Neuronal stem cell (in vitro differentiated cells): ENCODE data around the gene NXPH2.

Experiments
- DNase-seq: peaks from one replicate; pipeline ENCODE4 v3.0.0-alpha.2; 2013; ENCODE audit warnings: low spot score
- H2AFZ ChIP-seq: one replicate; pipeline ENCODE4 v1.6.1; 2013; ENCODE audit warnings: mild to moderate bottlenecking, low read length, inconsistent platforms
- H2AK5ac ChIP-seq: 2 replicates; pipeline ENCODE4 v1.6.1; 2013; ENCODE audit warnings: low read depth, mild to moderate bottlenecking, inconsistent platforms, low read length, moderate library complexity, mixed read lengths
- H2BK120ac ChIP-seq: 2 replicates; pipeline ENCODE4 v1.6.1; 2013; ENCODE audit warnings: low read depth, mild to moderate bottlenecking, inconsistent platforms, low read length, moderate library complexity, mixed read lengths
- H2BK12ac ChIP-seq: one replicate; pipeline ENCODE4 v1.6.1; 2013; ENCODE audit warnings: low read length, inconsistent platforms
- H2BK15ac ChIP-seq: 2 replicates; pipeline ENCODE4 v1.6.1; 2013; ENCODE audit warnings: mild to moderate bottlenecking, low read length, inconsistent platforms, mixed read lengths
- H2BK5ac ChIP-seq: one replicate; pipeline ENCODE4 v1.6.1; 2013; ENCODE audit warnings: inconsistent platforms, mild to moderate bottlenecking, low read length, moderate library complexity
- H3K14ac ChIP-seq: one replicate; pipeline ENCODE4 v1.6.1; 2013; ENCODE audit warnings: low read length, inconsistent platforms
- H3K18ac ChIP-seq: 2 replicates; pipeline ENCODE4 v1.6.1; 2013; ENCODE audit warnings: low read length, inconsistent platforms
- H3K23ac ChIP-seq: 2 replicates; pipeline ENCODE4 v1.6.1; 2013; ENCODE audit warnings: low read depth, mild to moderate bottlenecking, mixed read lengths, low read length, inconsistent platforms; ENCODE audit not compliant: poor library complexity
- H3K27ac ChIP-seq: replicated peaks from 3 replicates; pipeline ENCODE4 v1.5.1; 2013; ENCODE audit warnings: low read length, inconsistent platforms
- H3K27me3 ChIP-seq, 3 experiments: 2 replicates each; pipeline ENCODE4 v1.6.1; 2013; ENCODE audit warnings: low read length in 3 of 3, mild to moderate bottlenecking in 2 of 3, inconsistent platforms in 1 of 3, low read depth in 1 of 3, mixed read lengths in 1 of 3, moderate library complexity in 1 of 3; ENCODE audit not compliant: control insufficient read depth in 3 of 3, insufficient read depth in 3 of 3
- H3K36me3 ChIP-seq, 2 donors: replicated peaks in 1 of 2; 2 replicates each; pipeline ENCODE4 v1.6.1; 2013; ENCODE audit warnings: low read length in 2 of 2; ENCODE audit not compliant: control insufficient read depth in 2 of 2, insufficient read depth in 2 of 2
- H3K4ac ChIP-seq: 2 replicates; pipeline ENCODE4 v1.6.1; 2013; ENCODE audit warnings: inconsistent platforms, mild to moderate bottlenecking, low read length, moderate library complexity
- H3K4me1 ChIP-seq, 2 donors: 1 replicate in 1 of 2; 2 replicates in 1 of 2; pipeline ENCODE4 v1.6.1; 2013; ENCODE audit warnings: low read length in 2 of 2, low read depth in 1 of 2; ENCODE audit not compliant: control insufficient read depth in 2 of 2, insufficient read depth in 1 of 2
- H3K4me2 ChIP-seq: one replicate; pipeline ENCODE4 v1.6.1; 2013; ENCODE audit warnings: mild to moderate bottlenecking, low read length, inconsistent platforms; ENCODE audit not compliant: insufficient read depth, poor library complexity, severe bottlenecking
- H3K4me3 ChIP-seq, 2 donors: 2 replicates each; pipeline ENCODE4 v1.5.1; 2013; ENCODE audit warnings: low read length in 2 of 2, mild to moderate bottlenecking in 2 of 2, inconsistent platforms in 1 of 2, moderate library complexity in 1 of 2
- H3K79me1 ChIP-seq: one replicate; pipeline ENCODE4 v1.6.1; 2013; ENCODE audit warnings: low read depth, mild to moderate bottlenecking, inconsistent platforms, low read length, moderate library complexity
- H3K9ac ChIP-seq: one replicate; pipeline ENCODE4 v1.6.1; 2013; ENCODE audit warnings: mild to moderate bottlenecking, low read depth, low read length, inconsistent platforms; ENCODE audit not compliant: poor library complexity
- H3K9me3 ChIP-seq, 2 donors: replicated peaks in 1 of 2; 2 replicates each; pipeline versions ENCODE3 to v1.6.1; 2013; ENCODE audit warnings: low read length in 2 of 2, mild to moderate bottlenecking in 2 of 2, inconsistent platforms in 1 of 2, low read depth in 1 of 2, mixed read lengths in 1 of 2, moderate library complexity in 1 of 2; ENCODE audit not compliant: control insufficient read depth in 2 of 2, insufficient read depth in 1 of 2
- H4K8ac ChIP-seq: one replicate; pipeline ENCODE4 v1.6.1; 2013; ENCODE audit warnings: low read depth, mild to moderate bottlenecking, inconsistent platforms, low read length, moderate library complexity
- H4K91ac ChIP-seq: one replicate; pipeline ENCODE4 v1.6.1; 2013; ENCODE audit warnings: low read length, low read depth, mild to moderate bottlenecking, inconsistent platforms; ENCODE audit not compliant: poor library complexity
- WGBS, 2 donors: extraction: QIAGEN DNeasy Blood & Tissue Kit; methylation state at CpG; one replicate each; pipeline ENCODE4 v1.1.7; 2013; ENCODE audit warnings: missing lambda C conversion rate in 2 of 2, mixed read lengths in 1 of 2; ENCODE audit not compliant: insufficient read length in 2 of 2, insufficient replicate concordance in 1 of 2; ENCODE audit errors: extremely low coverage in 2 of 2; 5-methylcytosine and 5-hydroxymethylcytosine counted together

NXPH2 gene

GRCh38 chr2:138720035-138720838, 60.0 kb downstream of the NXPH2 start:
- H3K9me3 ChIP-seq, result no peaks in the 10 kb centered on the region
- no peak overlapping the region for H2AK5ac ChIP-seq
- no peaks in the 10 kb centered on the region for H3K27me3 ChIP-seq
- H3K4ac ChIP-seq, result no peak overlapping the region
- H4K91ac ChIP-seq, result no peak overlapping the region
- no peak overlapping the region for H3K14ac ChIP-seq
- peaks cover 8 to 9% of the 10 kb centered on the region in 2 donors for H3K4me1 ChIP-seq
- H2BK15ac ChIP-seq, result no peak overlapping the region
- no peak overlapping the region for H3K18ac ChIP-seq
- no peak overlapping the region for H3K9ac ChIP-seq
- H3K4me3 ChIP-seq, result no peak overlapping the region
- no peak overlapping the region for H2BK120ac ChIP-seq
- H3K23ac ChIP-seq, result no peak overlapping the region
- H3K27ac ChIP-seq, result no peak overlapping the region
- H2BK5ac ChIP-seq, result no peak overlapping the region
- no peak overlapping the region for H2BK12ac ChIP-seq
- no peak for DNase-seq
- no CpG with 5 or more reads among the region's 11 CpGs for WGBS, 2 donors
- no peak overlapping the region for H2AFZ ChIP-seq
- no peak overlapping the region for H3K4me2 ChIP-seq
- no peaks in the 10 kb centered on the region for H3K36me3 ChIP-seq
- H3K79me1 ChIP-seq, result no peaks in the 10 kb centered on the region
- H4K8ac ChIP-seq, result no peak overlapping the region

- H2BK15ac ChIP-seq, result no peak overlapping the region
- H3K36me3 ChIP-seq, result no peaks in the 10 kb centered on the region
- no peak overlapping the region for H3K4me3 ChIP-seq
- H4K8ac ChIP-seq, result no peak overlapping the region
- no peak overlapping the region for H2BK120ac ChIP-seq
- no peak overlapping the region for H3K27ac ChIP-seq
- peaks cover 0 to 2% of the 10 kb centered on the region in 2 donors for H3K4me1 ChIP-seq
- no peak overlapping the region for H2AK5ac ChIP-seq
- H3K4ac ChIP-seq, result no peak overlapping the region
- H3K27me3 ChIP-seq, result no peaks in the 10 kb centered on the region
- no peak for DNase-seq
- no peaks in the 10 kb centered on the region for H3K79me1 ChIP-seq
- no peak overlapping the region for H3K9ac ChIP-seq
- H4K91ac ChIP-seq, result no peak overlapping the region
- no peak overlapping the region for H3K4me2 ChIP-seq
- H3K14ac ChIP-seq, result no peak overlapping the region
- H2BK12ac ChIP-seq, result no peak overlapping the region
- no peak overlapping the region for H3K23ac ChIP-seq
- H3K9me3 ChIP-seq, result no peaks in the 10 kb centered on the region
- H3K18ac ChIP-seq, result no peak overlapping the region
- H2BK5ac ChIP-seq, result no peak overlapping the region
- no peak overlapping the region for H2AFZ ChIP-seq
These were observed 61.8 kb downstream of the NXPH2 start for GRCh38 chr2:138718405-138718804.

- Histone ChIP-seq H3K9me3 (no peaks in the 10 kb centered on the region), H3K4ac (no peak overlapping the region), H3K27ac (no peak overlapping the region), H2AFZ (no peak overlapping the region), H3K9ac (no peak overlapping the region), H2BK120ac (no peak overlapping the region), H2BK15ac (no peak overlapping the region), H3K4me3 (no peak overlapping the region), H4K91ac (no peak overlapping the region), H3K14ac (no peak overlapping the region), H3K27me3 (no peaks in the 10 kb centered on the region), H2BK5ac (no peak overlapping the region), H3K23ac (no peak overlapping the region), H3K36me3 (no peaks in the 10 kb centered on the region), H2BK12ac (no peak overlapping the region), H3K4me2 (no peak overlapping the region), H3K18ac (no peak overlapping the region), H3K4me1 (peaks cover 0 to 5% of the 10 kb centered on the region in 2 donors), H3K79me1 (no peaks in the 10 kb centered on the region), H4K8ac (no peak overlapping the region), H2AK5ac (no peak overlapping the region)
- no peak for DNase-seq
- no CpG with 5 or more reads among the region's 5 CpGs for WGBS, 2 donors
These were observed 64.0 kb downstream of the NXPH2 start for GRCh38 chr2:138716183-138716582.

- no peak overlapping the region for H3K4ac ChIP-seq
- no peak overlapping the region for H3K27ac ChIP-seq
- H3K36me3 ChIP-seq, result no peaks in the 10 kb centered on the region
- no peaks in the 10 kb centered on the region for H3K79me1 ChIP-seq
- H3K27me3 ChIP-seq, result no peaks in the 10 kb centered on the region
- no peak overlapping the region for H2BK15ac ChIP-seq
- no peak overlapping the region for H3K14ac ChIP-seq
- H2BK120ac ChIP-seq, result no peak overlapping the region
- H3K4me3 ChIP-seq, result no peak overlapping the region
- no peak overlapping the region for H2BK5ac ChIP-seq
- no peaks in the 10 kb centered on the region for H3K9me3 ChIP-seq
- no peak overlapping the region for H3K18ac ChIP-seq
- no peak overlapping the region for H4K8ac ChIP-seq
- WGBS, 2 donors, result no CpG with 5 or more reads among the region's 5 CpGs
- H4K91ac ChIP-seq, result no peak overlapping the region
- peaks cover 0 to 5% of the 10 kb centered on the region in 2 donors for H3K4me1 ChIP-seq
- no peak for DNase-seq
- no peak overlapping the region for H3K23ac ChIP-seq
- H3K4me2 ChIP-seq, result no peak overlapping the region
- H2BK12ac ChIP-seq, result no peak overlapping the region
- H2AFZ ChIP-seq, result peak overlapping the region; percentile 67
- no peak overlapping the region for H3K9ac ChIP-seq
- no peak overlapping the region for H2AK5ac ChIP-seq
These were observed 66.7 kb downstream of the NXPH2 start for GRCh38 chr2:138713504-138713903.
